Right cardiac atrium (tissue), 5 donors: ENCODE results near the gene HUS1. TPM values are rescaled to one million over a fixed set of nuclear protein-coding genes. Genes with fewer than 3 reads are reported as not detected.
A peak's percentile ranks its signal among the peaks of the same experiment; 100 is the strongest.
"Not testable (repeated sequence)": the region's sequence is repeated elsewhere in the genome, so short reads cannot be mapped to it uniquely, and the experiment has no call there.

Experiments used
- ATAC-seq, 2 donors: fragments of 200-7000 bp; cut with Tn5 transposase; one replicate each; pipeline versions ENCODE4 v1.8.0 to v1.9.1; 2020; ENCODE audit warnings: moderate library complexity in 2 of 2, mild to moderate bottlenecking in 1 of 2
- DNase-seq, 3 donors: peaks; one replicate each; pipeline ENCODE4 v3.0.0-alpha.2; 2020
- H3K27ac ChIP-seq: one replicate; pipeline ENCODE4 v1.5.1; 2013; ENCODE audit warnings: mild to moderate bottlenecking, low read length, control low read depth, moderate library complexity
- H3K27me3 ChIP-seq: one replicate; pipeline ENCODE4 v1.6.1; 2013; ENCODE audit not compliant: control insufficient read depth, insufficient read depth
- H3K4me1 ChIP-seq: one replicate; pipeline ENCODE4 v1.6.1; 2013; ENCODE audit warnings: low read length; ENCODE audit not compliant: control insufficient read depth, insufficient read depth
- H3K4me3 ChIP-seq: one replicate; pipeline ENCODE4 v1.5.1; 2013; ENCODE audit warnings: low read length, control low read depth
- H3K9me3 ChIP-seq: one replicate; pipeline ENCODE4 v1.6.1; 2013; ENCODE audit warnings: low read length; ENCODE audit not compliant: control insufficient read depth
- WGBS: extraction: QIAGEN DNeasy Blood & Tissue Kit; methylation state at CpG from one replicate; pipeline ENCODE4 v1.1.7; 2013; 5-methylcytosine and 5-hydroxymethylcytosine counted together
- intact Hi-C, 4 donors: fragments of 100-400 bp; cut with DNase I; formaldehyde crosslinking; loops; one replicate each; pipeline versions ENCODE4 v1.11.0 to v1.14.0; 2022 to 2023
- polyA plus RNA-seq: library from polyadenylated mRNA; stranded (reverse); fragments of 200-250 nt; gene quantifications from one replicate; pipeline ENCODE4 v1.2.3, GENCODE V29; 2013
- total RNA-seq, 4 donors: library from RNA; stranded (reverse); fragmentation: NEBNext Ultra II Directional; extraction: Animal tissue kit (Norgen Biotek cat#: 25700); gene quantifications; one replicate each; pipeline ENCODE4 v1.2.1, GENCODE V29; 2021
- donor health status: healthy with polysubstance abuse.
- donor health status: DM: no; HTN: yes; CAD: no.
- donor health status: DM: no; HTN: no; CAD: no.
- donor health status: DM: no; HTN: yes; CAD: no; lungs with severe emphysema.
- donor health status: DM: yes; HTN: yes; CAD: no.

HUS1 gene
- total and polyA plus RNA-seq, 5 donors = 13.2 to 25.7 (median 24.3) TPM

DNA sequence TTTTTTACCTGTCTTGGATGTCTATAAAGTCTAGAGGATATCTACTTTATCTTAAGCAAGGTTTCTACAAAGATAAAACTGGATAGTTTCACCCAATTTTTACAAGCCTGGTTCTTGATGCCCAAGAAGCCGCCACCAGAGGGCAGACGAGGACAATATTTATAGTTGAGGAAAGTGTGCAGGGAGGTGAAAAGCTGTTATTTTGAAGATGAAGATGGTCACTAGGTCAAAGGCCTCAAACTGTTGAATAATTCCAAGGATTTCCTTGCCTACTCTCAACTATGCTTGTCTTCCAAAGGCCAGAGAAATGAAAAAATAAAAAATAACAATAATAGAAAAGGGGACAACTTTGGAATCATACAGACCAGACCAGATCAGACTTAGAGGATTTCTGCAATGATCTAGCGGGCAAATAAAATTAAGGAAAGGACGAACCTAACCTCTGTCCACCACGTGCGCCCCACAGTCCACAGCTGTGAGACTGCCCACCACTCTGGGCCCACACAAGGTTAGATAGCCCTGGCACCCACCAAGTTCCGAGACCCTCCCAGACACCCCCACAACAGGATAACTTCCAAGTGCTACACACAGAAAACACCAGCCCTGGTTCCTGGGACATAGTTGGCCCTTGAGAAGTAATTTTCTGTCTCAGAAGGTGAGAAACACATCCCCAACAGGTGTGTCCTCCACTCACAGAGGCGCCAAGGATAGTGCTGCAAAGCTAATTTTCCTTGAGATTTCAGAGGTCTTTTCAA lies 34.0 kb downstream of the HUS1 start:
- H3K4me3 ChIP-seq = no peak overlapping the region
- peak; percentile 81 to 94 (median 84) for DNase-seq
- ATAC-seq = no peak
- H3K27me3 ChIP-seq = no peaks in the 10 kb centered on the region
- intact Hi-C loops = loop anchor here in 2 of 4 donors (2.0 to 5.0 kb wide), 2 partner anchors 23 to 162 kb away; no protein-coding TSS in a partner anchor
- no peaks in the 10 kb centered on the region for H3K9me3 ChIP-seq
- WGBS = 44% methylated on average over 8 of the region's 8 CpGs
- H3K27ac ChIP-seq = no peak overlapping the region
- H3K4me1 ChIP-seq = peaks cover 8% of the 10 kb centered on the region

DNA sequence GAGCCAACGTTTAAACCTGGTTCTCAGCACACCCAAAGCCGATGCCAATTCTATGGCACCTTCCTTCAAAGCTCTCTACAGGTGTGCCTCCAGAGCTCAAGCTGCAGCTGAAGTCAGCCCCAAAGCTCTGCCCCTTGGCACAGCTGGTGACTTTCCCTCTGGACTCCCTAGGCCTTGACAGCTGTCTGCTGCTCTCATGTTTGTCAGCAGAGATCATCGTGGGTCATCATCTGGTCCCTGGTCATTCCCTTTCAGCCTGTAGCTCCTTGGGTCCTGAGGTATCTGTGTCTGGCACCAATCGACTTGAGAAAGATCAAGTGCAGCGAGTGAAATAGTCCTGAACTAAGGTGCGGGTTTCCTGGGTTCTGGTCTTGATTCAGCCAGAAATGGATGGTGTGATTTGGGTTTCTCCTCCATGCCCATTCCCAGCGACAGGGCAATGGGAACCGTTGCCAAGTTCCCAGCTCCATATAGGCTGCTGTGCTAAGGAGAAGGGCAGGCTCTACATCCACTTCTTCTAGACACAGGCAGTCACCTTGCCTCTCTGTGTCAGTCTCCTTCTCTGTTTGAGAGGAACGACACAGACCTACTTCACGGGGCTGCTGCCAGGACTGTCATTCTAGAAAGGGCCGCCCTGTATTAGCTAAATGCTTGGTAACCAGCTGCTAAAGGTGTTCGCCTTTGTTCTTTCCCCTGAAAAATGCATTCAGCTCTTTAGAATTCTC lies 34.7 kb downstream of the HUS1 start:
- H3K27ac ChIP-seq = peak overlapping the region; percentile 67
- H3K4me3 ChIP-seq = no peak overlapping the region
- DNase-seq (no peak), ATAC-seq (no peak)
- intact Hi-C loops = loop anchor here in 2 of 4 donors (2.0 to 5.0 kb wide), 2 partner anchors 24 to 163 kb away; no protein-coding TSS in a partner anchor
- H3K27me3 ChIP-seq = no peaks in the 10 kb centered on the region
- H3K9me3 ChIP-seq = no peaks in the 10 kb centered on the region
- H3K4me1 ChIP-seq = peaks cover 15% of the 10 kb centered on the region
- WGBS = 71% methylated on average over 12 of the region's 12 CpGs

DNA sequence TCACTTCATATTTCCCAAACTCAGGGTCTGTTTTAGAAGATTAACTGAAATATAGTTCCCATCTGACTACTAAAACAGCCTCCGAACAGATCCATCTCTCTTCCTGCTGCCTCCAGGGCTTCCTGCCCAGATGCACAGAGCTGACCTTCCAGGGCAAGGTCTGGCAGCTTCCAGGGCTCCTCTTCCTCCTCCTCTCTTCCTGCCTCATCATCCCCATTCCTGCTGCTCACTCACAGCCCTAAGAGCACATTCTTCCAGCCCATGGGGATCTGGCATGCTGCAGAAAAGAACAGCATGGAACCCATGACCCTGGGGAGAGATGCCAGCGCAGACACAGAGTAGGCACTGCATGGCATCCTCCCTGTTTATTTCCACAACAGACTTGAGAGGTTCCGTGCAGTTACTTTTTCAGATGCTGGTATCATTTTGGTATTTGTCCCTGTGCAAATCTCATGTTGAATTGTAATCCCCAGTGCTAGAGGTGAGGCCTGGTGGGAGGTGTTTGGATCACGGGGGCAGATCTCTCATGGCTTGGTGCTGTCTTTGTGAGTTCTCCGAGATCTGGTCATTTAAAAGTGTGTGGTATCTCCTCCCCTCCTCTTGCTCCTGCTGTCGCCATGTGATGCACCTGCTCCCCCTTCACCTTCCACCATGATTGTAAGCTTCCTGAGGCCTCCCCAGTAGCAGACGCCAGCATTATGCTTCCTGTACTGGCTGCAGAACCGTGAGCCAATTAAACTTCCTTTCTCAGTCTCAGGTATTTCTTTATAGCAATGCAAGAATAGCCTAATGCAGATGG lies 35.5 kb downstream of the HUS1 start:
- DNase-seq (no peak), ATAC-seq (no peak)
- no peaks in the 10 kb centered on the region for H3K27me3 ChIP-seq
- H3K9me3 ChIP-seq = no peaks in the 10 kb centered on the region
- intact Hi-C loops = loop anchor here in 1 of 4 donors (2.0 kb wide), 1 partner anchor 25 kb away; no protein-coding TSS in a partner anchor
- peaks cover 16% of the 10 kb centered on the region for H3K4me1 ChIP-seq
- peak overlapping the region; percentile 17 for H3K27ac ChIP-seq
- no peak overlapping the region for H3K4me3 ChIP-seq
- WGBS = 84% methylated on average over 8 of the region's 8 CpGs

DNA sequence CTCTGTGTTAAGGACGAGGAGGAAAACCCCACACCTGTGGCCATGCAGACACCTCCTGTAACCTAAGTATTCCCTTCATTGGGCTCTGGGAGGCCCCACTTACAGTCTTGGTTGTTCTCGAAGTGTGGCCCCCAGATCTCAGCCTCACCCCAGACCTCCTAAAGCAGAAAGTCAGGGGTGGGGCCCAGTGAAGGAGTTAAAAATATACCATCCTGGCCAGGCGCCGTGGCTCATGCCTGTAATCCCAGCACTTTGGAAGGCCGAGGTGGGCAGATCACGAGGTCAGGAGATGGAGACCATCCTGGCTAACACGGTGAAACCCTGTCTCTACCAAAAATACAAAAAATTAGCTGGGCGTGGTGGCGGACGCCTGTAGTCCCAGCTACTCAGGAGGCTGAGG lies 36.8 kb downstream of the HUS1 start:
- peaks cover 16% of the 10 kb centered on the region for H3K4me1 ChIP-seq
- WGBS = 90% methylated on average over 10 of the region's 10 CpGs
- intact Hi-C loops, H3K27me3 ChIP-seq, DNase-seq, ATAC-seq, H3K4me3 ChIP-seq, H3K9me3 ChIP-seq, H3K27ac ChIP-seq: not testable (repeated sequence)

- Histone ChIP-seq H3K4me3 (no peak overlapping the region), H3K27me3 (no peaks in the 10 kb centered on the region), H3K27ac (peak overlapping the region; percentile 51), H3K4me1 (peaks cover 16% of the 10 kb centered on the region), H3K9me3 (no peaks in the 10 kb centered on the region)
- 81% methylated on average over 10 of the region's 10 CpGs for whole genome bisulfite sequencing
- DNase-seq (no peak), ATAC-seq (no peak)
- intact Hi-C loops = no loop called here
Measured at GRCh38 chr7:47942132-47942531, 37.3 kb downstream of the HUS1 start.

DNA sequence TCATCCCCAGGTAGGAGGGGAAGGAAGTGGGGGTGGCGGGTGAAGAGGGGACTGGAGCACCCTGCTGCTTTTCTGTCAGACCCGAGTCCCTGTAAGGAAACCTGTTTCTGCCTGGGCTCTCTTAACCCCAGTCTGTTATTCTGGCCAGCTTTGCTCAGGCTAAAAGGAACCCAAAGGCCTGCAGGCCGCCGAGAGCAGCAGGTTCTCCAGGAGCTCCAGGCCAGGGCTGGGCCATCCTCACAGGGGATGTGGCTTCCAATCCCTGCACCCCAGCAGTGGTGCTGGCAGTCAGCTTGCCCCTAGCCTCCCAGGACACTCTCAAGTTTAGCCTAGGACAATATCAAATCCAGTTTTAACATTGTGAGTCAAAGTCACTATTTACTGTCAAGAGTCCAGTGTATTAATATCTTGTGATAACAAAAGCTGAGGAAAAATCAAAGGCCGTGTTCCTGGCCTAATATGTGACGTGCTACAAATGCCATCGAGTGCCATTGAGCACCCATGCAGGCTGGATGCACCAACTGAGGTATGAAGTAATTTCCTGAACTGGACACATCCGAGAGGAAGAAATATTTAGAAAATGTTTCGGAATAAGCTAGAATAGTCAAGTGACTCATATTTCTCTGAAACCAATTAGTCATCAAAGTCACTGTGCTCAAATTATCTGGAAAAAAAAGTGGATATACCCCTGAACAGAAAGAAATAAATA lies 38.1 kb downstream of the HUS1 start:
- Histone ChIP-seq H3K27ac (peak overlapping the region; percentile 96), H3K4me3 (no peak overlapping the region), H3K27me3 (no peaks in the 10 kb centered on the region), H3K9me3 (no peaks in the 10 kb centered on the region), H3K4me1 (peaks cover 16% of the 10 kb centered on the region)
- intact Hi-C loops = no loop called here
- WGBS = 33% methylated on average over 9 of the region's 9 CpGs
- ATAC-seq = peak; percentile 49 to 66
- DNase-seq = peak in 1 of 3 donors; percentile 55

DNA sequence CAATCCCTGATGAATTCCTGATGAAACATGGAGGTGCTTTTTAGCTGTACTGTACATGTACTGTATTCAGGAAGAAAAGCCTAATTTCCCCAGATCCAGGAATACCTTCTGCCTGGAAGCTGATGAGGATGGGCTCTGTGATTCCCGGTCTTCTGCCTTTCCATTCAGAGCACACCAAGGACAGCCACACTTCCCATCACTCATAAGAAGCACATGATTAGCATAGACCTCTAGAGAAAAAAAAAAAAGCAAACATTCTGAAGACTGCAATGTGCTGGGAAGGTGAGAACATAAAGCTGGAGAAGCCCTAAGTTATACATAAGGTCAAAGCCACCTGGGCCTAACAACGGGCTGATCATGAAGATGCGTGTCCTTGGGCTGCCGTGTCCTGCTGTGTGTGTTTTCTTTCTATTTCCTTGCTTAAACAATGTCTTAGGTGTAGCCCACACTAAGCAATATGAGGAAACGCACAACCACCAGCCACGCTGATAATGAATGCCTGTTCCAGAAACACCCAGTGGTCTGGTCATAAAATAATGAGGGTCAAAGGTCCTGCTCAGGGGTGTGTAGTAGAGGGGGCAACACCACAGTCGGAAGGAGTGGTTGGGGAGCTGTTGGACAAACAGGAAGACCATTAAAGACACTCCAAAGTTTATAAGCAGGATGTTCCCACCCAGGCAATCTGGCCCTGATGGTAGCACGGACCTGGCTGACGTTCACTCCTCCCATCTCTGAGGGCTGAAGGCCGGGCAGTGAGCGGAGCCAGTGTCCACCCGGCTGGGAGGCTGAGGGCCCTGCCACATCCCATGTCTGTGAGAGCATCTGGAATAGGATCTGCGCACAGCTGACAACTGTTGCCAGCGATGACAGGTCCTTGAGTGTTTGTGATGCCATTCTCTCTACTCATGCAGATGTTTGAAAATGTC lies 39.1 kb downstream of the HUS1 start:
- Histone ChIP-seq H3K4me3 (no peak overlapping the region), H3K27ac (peak overlapping the region; percentile 96), H3K9me3 (no peaks in the 10 kb centered on the region), H3K27me3 (no peaks in the 10 kb centered on the region), H3K4me1 (peaks cover 16% of the 10 kb centered on the region)
- DNase-seq (peak; percentile 63 to 80 (median 76)), ATAC-seq (peak; percentile 81 to 90)
- WGBS = 44% methylated on average over 14 of the region's 14 CpGs
- intact Hi-C loops = no loop called here

DNA sequence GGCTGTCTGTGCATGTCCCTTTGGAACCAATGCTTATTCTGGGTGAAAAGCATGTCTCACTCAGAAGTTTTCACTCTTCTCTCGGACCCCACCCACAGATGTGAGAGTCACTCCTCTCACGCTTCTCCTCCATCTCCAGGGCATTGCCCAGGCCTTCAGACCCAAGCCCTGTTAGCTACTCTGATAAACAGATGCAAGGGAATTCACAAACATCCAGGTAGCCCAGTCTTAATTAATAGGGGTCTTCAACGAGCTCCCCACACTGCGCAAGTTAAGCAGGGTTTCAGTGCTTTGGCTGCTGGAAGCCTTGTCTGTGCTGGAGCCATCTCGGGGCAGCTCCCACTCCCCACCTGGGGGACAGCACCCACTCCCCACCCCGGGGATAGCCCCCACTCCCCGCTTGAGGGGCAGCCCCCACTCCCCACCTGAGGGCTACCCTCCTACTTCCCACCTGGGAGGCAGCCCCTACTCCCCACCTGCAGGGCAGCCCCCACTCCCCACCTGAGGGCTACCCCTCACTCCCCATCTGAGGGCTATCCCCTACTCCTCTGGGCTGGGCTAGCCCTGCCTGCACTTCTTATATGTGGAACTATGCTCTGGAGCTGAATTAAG lies 39.9 kb downstream of the HUS1 start:
- WGBS = 92% methylated on average over 7 of the region's 7 CpGs
- H3K4me1 ChIP-seq = peaks cover 14% of the 10 kb centered on the region

DNA sequence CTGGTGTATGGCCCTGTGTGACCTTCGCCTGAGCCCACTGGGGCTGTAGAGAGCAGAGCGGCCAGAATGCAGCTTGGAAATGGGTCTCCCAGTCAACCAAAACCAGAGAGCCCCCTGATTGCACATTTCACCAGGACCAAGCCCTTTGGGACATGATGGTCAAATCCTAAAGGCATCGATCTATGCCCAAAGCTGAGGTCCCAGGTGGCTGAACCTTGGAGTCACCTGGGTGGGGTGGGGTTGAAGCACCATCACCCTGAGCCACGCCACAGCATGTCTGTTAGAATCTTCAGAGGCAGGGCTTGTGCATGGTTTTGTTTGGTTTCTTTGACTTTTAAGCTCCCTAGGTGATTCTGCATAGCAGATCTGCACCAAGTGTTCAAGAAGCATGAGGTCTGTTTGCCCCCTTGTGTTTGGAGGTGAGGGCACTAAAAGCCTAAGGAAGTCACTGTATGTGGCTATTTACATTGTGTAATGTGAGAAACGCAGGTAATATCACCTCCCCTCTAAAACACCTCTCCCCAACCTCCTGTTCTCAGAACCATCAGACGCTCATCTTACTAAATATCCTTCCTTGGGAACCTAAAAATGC lies 40.7 kb downstream of the HUS1 start:
- Histone ChIP-seq H3K27ac (no peak overlapping the region), H3K4me1 (peaks cover 14% of the 10 kb centered on the region), H3K27me3 (no peaks in the 10 kb centered on the region), H3K9me3 (no peaks in the 10 kb centered on the region), H3K4me3 (no peak overlapping the region)
- DNase-seq (no peak), ATAC-seq (no peak)
- WGBS = 94% methylated on average over 6 of the region's 6 CpGs
- intact Hi-C loops = no loop called here

More for the DNA sequence above, 39.9 kb downstream of the HUS1 start:
- DNase-seq = no peak
- H3K4me3 ChIP-seq = no peak overlapping the region
- no peaks in the 10 kb centered on the region for H3K27me3 ChIP-seq
- no peaks in the 10 kb centered on the region for H3K9me3 ChIP-seq
- intact Hi-C loops = no loop called here
- no peak for ATAC-seq
- peak overlapping the region; percentile 96 for H3K27ac ChIP-seq
